Heart right ventricle (tissue), 16 donors: ENCODE results near the gene RAB3IL1. TPM values are rescaled to one million over a fixed set of nuclear protein-coding genes. Genes with fewer than 3 reads are reported as not detected.

Experiments
- ATAC-seq, 8 donors: fragments of 200-7000 bp; cut with Tn5 transposase; one replicate each; pipeline ENCODE4 v1.9.1; 2020; ENCODE audit warnings: mild to moderate bottlenecking in 8 of 8, moderate library complexity in 8 of 8, moderate number of reproducible peaks in 1 of 8
- DNase-seq, 2 donors: peaks; one replicate each; pipeline ENCODE4 v3.0.0-alpha.2; 2020
- H3K27ac ChIP-seq, 10 donors: fragments of 200-600 bp; sonication (generic) in 2 of 10; one replicate each; pipeline versions ENCODE4 v1.5.0 to v1.8.0; 2020 to 2022; ENCODE audit warnings: mild to moderate bottlenecking in 3 of 10
- H3K27me3 ChIP-seq, 7 donors: fragments of 200-600 bp; one replicate each; pipeline ENCODE4 v1.8.0; 2021 to 2022; ENCODE audit warnings: mild to moderate bottlenecking in 2 of 7
- H3K36me3 ChIP-seq, 9 donors: fragments of 200-600 bp; sonication (generic) in 1 of 9; one replicate each; pipeline versions ENCODE4 v1.5.0 to v1.8.0; 2020 to 2022; ENCODE audit warnings: mild to moderate bottlenecking in 2 of 9
- H3K4me1 ChIP-seq, 9 donors: fragments of 200-600 bp; sonication (generic) in 1 of 9; one replicate each; pipeline versions ENCODE4 v1.5.0 to v1.8.0; 2020 to 2022; ENCODE audit warnings: mild to moderate bottlenecking in 4 of 9
- H3K4me3 ChIP-seq, 10 donors: fragments of 200-600 bp; sonication (generic) in 2 of 10; one replicate each; pipeline versions ENCODE4 v1.5.0 to v1.8.0; 2020 to 2022; ENCODE audit warnings: mild to moderate bottlenecking in 7 of 10, moderate library complexity in 2 of 10
- H3K9me3 ChIP-seq, 11 donors: fragments of 200-600 bp in 10 of 11; sonication (generic) in 2 of 11; one replicate each; pipeline versions ENCODE4 v1.5.0 to v1.8.0; 2013 to 2022; ENCODE audit warnings: mild to moderate bottlenecking in 2 of 11, control low read depth in 1 of 11, moderate library complexity in 1 of 11
- CTCF ChIP-seq, 9 donors: fragments of 200-600 bp; sonication (generic) in 2 of 9; IDR thresholded peaks; one replicate each; pipeline versions ENCODE4 v1.5.0 to v1.8.0; 2021 to 2022; ENCODE audit warnings: antibody characterized with exemption in 9 of 9, mild to moderate bottlenecking in 5 of 9, moderate library complexity in 1 of 9
- WGBS, 2 donors: extraction: QIAGEN DNeasy Blood & Tissue Kit; methylation state at CpG; one replicate each; pipeline ENCODE4 v1.1.7; 2013; ENCODE audit warnings: inconsistent platforms in 1 of 2; 5-methylcytosine and 5-hydroxymethylcytosine counted together
- intact Hi-C, 10 donors: fragments of 100-400 bp; cut with DNase I; formaldehyde crosslinking; loops; one replicate each; pipeline versions ENCODE4 v1.11.1 to v1.14.2; 2022
- polyA plus RNA-seq, 2 donors: library from polyadenylated mRNA; stranded (reverse); fragments of 200-250 nt; gene quantifications; one replicate each; pipeline ENCODE4 v1.2.3, GENCODE V29; 2013
- total RNA-seq, 10 donors: library from RNA; stranded (reverse); fragmentation: NEBNext Ultra II Directional in 3 of 10; extraction: Animal tissue kit (Norgen Biotek cat#: 25700) in 3 of 10; gene quantifications; one replicate each; pipeline versions ENCODE4 v1.2.1 to v1.2.4, GENCODE V29; 2021 to 2023
- donor health status: Arrhythmogenic right ventricular cardiomyopathy.
- donor health status: ischemic (EF 13 %, LVEDD 7.1; RV severe dilation, severe dysfunction).
- donor health status: healthy with polysubstance abuse.
- donor health status: DM: no; HTN: yes; CAD: no.
- donor health status: DM: no; HTN: no; CAD: no.
- donor health status: ischemic (EF 25% LVEDD 6.9; RV normal size, moderate dysfunction).
- donor health status: ischemic (EF 25% LVEDD 5.7; RV mildly dilated, moderate dysfunction).
- donor health status: healthy.
- donor health status: DM: yes; HTN: yes; CAD: no.
- donor health status: Ischemic cardiomyopathy.
- donor health status: ischemic (EF 35%, LVEDD 5.7; RV mildly dilated, moderate dysfunction).
- donor health status: nonischemic (EF 11% LVEDD 7.7; RV severe dilation, severe dysfunction).
- donor health status: DM: yes; HTN: yes; CAD: no.
- donor health status: PGD.
- donor health status: ischemic (EF 29% LVEDD 5.4; RV normal size, mild dysfunction).
- donor health status: nonischemic (EF 23%, LVEDD 6.1; RV moderate dilation, normal function).

RAB3IL1 gene
- total and polyA plus RNA-seq, 12 donors = 3.7 to 11.1 (median 7.5) TPM

DNA sequence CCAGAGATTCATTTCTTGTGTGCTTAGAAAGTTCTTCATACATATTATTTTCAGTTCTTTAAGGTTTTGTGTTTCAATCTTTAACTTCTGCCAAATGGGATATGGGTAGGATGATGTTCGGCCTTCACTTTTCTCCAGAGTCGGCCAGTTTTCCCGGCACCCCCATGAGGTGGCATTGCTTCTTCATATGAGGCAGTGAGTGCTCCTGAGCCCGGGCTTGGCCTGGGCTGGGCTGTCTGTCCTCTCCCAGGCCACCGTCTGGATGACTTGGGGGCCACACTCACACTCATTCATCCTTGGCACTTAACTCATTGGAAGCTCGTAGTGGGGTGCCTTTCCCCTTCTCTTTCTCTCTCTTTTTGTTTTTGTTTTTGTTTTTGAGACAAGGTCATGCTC is 65.5 kb downstream of the RAB3IL1 start:
- ATAC-seq (no peak), DNase-seq (no peak)
- no peak overlapping the region for H3K4me3 ChIP-seq
- peaks cover 5 to 36% (median 18%) of the 10 kb centered on the region in 9 donors for H3K4me1 ChIP-seq
- no peak for TF ChIP-seq CTCF (IDR thresholded peaks at IDR 0.05)
- H3K36me3 ChIP-seq = peaks cover 0 to 76% (median 10%) of the 10 kb centered on the region in 9 donors
- 61 to 64% methylated on average over 6 of the region's 6 CpGs for WGBS, 2 donors
- no peaks in the 10 kb centered on the region for H3K27me3 ChIP-seq
- intact Hi-C loops = loop anchor here in 2 of 10 donors (5.0 kb wide), 1 partner anchor 35 kb away; the partner anchor contains the start of gene FADS1 (in 2 of the 2)
- H3K9me3 ChIP-seq = no peaks in the 10 kb centered on the region
- peak overlapping the region in 9 of 10 donors; percentile 12 to 83 (median 70) for H3K27ac ChIP-seq

- ATAC-seq (peak; percentile 66 to 84 (median 74)), DNase-seq (peak in 1 of 2 donors; percentile 78)
- peaks cover 0 to 72% (median 10%) of the 10 kb centered on the region in 9 donors for H3K36me3 ChIP-seq
- WGBS, 2 donors = 37% methylated on average over 24 of the region's 24 CpGs
- intact Hi-C loops = loop anchor here in 2 of 10 donors (5.0 kb wide), 1 partner anchor 34 kb away; the partner anchor contains the start of gene FADS1 (in 2 of the 2)
- no peaks in the 10 kb centered on the region for H3K27me3 ChIP-seq
- H3K4me1 ChIP-seq = peaks cover 5 to 36% (median 18%) of the 10 kb centered on the region in 9 donors
- H3K27ac ChIP-seq = peak overlapping the region; percentile 12 to 83 (median 70)
- H3K4me3 ChIP-seq = peak overlapping the region in 1 of 10 donors; percentile 13
- TF ChIP-seq CTCF (IDR thresholded peaks at IDR 0.05) = no peak
- no peaks in the 10 kb centered on the region for H3K9me3 ChIP-seq
These were observed 66.1 kb downstream of the RAB3IL1 start for GRCh38 chr11:61851113-61851899.

DNA sequence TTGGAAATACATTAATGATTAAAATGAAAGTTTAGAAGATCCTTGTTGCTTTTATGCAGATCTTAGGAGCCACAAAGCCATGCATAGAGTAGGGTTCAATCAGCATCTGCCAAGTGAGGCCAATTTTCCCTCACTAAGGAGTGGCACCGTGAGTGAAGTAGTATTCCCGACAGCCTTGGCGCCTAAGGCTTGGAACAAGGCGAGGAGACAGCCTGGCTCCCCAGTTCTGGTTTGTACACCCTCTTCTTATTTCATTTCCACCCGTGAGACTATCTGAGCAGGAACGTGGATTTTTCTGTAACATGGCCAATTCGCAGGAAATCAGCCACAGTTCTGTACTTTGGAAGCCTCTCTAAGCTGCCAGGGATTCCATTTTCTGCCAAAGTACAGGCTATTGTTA is 66.7 kb downstream of the RAB3IL1 start:
- DNase-seq = no peak
- Histone ChIP-seq H3K4me1 (peaks cover 5 to 40% (median 18%) of the 10 kb centered on the region in 9 donors), H3K4me3 (no peak overlapping the region), H3K9me3 (no peaks in the 10 kb centered on the region), H3K27me3 (no peaks in the 10 kb centered on the region), H3K27ac (peak overlapping the region; percentile 12 to 83 (median 70)), H3K36me3 (peaks cover 0 to 71% (median 10%) of the 10 kb centered on the region in 9 donors)
- 41 to 45% methylated on average over 7 of the region's 7 CpGs for WGBS, 2 donors
- intact Hi-C loops = loop anchor here in 2 of 10 donors (5.0 kb wide), 1 partner anchor 33 kb away; the partner anchor contains the start of gene FADS1 (in 2 of the 2)
- TF ChIP-seq CTCF (IDR thresholded peaks at IDR 0.05) = no peak
- peak in 4 of 8 donors; percentile 2 to 18 (median 2) for ATAC-seq

DNA sequence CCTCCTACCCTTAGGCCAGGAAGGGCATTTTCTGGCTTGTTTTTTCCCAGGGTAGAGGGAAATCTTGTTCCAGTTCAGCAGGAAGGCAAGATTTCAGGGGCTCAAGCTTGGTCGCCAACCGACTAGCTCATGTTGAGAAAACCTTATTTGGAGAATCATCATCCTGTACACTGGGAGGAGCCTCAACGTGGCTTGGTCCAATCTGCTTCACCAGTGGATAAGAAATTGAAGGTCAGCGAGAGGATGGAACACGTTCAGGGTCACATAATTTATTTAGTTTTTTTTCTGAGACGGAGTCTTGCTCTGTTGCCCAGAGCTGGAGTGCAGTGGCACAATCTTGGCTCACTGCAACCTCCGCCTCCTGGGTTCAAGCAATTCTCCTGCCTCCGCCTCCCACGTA is 68.7 kb downstream of the RAB3IL1 start:
- DNase-seq (no peak), ATAC-seq (no peak)
- Histone ChIP-seq H3K36me3 (peaks cover 0 to 72% (median 18%) of the 10 kb centered on the region in 9 donors), H3K4me1 (peaks cover 5 to 23% (median 18%) of the 10 kb centered on the region in 9 donors), H3K9me3 (no peaks in the 10 kb centered on the region), H3K27me3 (no peaks in the 10 kb centered on the region), H3K27ac (no peak overlapping the region), H3K4me3 (no peak overlapping the region)
- no peak for TF ChIP-seq CTCF (IDR thresholded peaks at IDR 0.05)
- WGBS, 2 donors = 91 to 96% methylated on average over 9 of the region's 9 CpGs
- intact Hi-C loops = no loop called here
